Cardiac fibroblast (primary cell): Measurements from ENCODE around the gene PSMD8.

Source experiments
- DNase-seq, 2 donors: peaks; one replicate each; pipeline versions ENCODE4 v3.0.0 to v3.0.0-alpha.2; 2010; ENCODE audit warnings: low read depth in 2 of 2
- H3K4me3 ChIP-seq, 2 donors: replicated peaks in 1 of 2; 1 replicate in 1 of 2; 2 replicates in 1 of 2; pipeline ENCODE4 v1.5.1; 2011; ENCODE audit warnings: low read depth in 2 of 2, low read length in 2 of 2, mild to moderate bottlenecking in 2 of 2, moderate library complexity in 1 of 2
- TF ChIP-seq, protein P1 (sequence below): IDR thresholded peaks from one replicate; pipeline ENCODE4 v1.5.1; 2011; ENCODE audit warnings: low read depth, mild to moderate bottlenecking, low read length, inconsistent platforms

The PSMD8 gene

DNA sequence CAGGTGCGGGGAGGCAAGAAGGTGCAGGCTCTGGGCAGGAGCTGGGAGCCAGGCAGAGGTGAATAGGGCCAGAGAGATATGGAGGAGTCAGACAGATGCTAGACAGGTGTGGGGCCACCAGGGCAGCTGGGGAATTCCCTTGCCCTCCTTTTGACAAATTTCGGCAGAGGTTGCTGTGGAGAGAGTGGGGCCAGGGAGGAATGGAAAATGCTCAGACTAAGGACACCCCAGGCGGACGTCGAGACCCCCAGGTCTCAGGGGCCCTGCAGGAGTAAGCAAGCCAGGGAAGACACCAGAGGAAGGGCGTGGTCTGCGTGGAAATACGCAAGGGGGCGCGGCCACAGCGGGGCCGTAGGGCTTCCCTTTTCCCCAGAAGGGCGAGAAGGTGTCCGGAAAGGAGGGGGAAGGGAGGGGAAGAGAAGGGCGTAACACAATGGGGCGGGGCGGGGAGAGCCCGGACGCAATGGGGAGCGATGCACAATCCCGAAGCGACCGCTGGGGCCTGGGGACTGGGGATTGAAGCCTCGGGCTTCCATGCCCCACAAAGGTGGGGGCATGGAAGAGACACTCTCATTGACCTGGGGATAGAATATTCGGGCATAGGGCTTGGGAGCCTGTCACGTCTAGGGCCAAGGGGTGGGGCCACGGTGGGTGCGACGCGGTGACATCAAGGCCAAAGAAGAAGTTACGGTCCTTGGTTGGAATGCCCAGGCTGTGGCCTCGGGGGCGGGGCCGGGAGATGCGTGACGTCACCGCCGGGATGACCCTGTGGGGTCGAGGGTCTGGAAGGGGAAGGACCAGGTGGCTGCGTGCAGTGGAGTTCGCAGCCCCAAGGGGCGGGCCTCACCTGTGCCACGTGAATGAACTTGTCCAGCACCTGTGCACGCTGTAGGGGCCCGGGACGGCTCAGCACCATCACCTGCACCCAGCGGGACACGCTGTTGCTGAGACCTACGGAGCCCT lies 43.5 kb downstream of the PSMD8 start:
- no peak overlapping the region for H3K4me3 ChIP-seq
- TF ChIP-seq, protein P1, sequence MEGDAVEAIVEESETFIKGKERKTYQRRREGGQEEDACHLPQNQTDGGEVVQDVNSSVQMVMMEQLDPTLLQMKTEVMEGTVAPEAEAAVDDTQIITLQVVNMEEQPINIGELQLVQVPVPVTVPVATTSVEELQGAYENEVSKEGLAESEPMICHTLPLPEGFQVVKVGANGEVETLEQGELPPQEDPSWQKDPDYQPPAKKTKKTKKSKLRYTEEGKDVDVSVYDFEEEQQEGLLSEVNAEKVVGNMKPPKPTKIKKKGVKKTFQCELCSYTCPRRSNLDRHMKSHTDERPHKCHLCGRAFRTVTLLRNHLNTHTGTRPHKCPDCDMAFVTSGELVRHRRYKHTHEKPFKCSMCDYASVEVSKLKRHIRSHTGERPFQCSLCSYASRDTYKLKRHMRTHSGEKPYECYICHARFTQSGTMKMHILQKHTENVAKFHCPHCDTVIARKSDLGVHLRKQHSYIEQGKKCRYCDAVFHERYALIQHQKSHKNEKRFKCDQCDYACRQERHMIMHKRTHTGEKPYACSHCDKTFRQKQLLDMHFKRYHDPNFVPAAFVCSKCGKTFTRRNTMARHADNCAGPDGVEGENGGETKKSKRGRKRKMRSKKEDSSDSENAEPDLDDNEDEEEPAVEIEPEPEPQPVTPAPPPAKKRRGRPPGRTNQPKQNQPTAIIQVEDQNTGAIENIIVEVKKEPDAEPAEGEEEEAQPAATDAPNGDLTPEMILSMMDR = no peak
- DNase-seq = peak in 1 of 2 donors; percentile 26

DNA sequence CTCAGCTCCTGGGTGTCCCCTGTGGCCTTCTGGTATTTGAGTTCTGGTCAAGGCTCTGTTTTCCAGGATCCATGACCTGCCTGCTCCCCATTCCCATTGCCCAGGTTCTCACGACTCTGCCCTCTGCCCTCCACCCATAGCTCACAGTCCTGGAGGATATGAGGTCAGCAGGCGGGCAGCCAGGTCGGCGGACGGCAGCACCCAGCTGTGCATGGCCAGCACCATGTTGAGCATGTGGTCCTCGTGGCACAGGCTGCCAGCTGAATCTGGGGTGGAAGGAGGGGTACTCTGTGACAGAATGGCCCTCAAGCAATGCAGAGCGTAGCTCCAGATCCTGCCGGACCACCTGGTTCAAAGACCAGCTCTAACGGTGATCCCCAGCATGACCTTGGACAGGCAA lies 46.6 kb downstream of the PSMD8 start:
- H3K4me3 ChIP-seq = no peak overlapping the region
- no peak for DNase-seq
- TF ChIP-seq, protein P1 = no peak

DNA sequence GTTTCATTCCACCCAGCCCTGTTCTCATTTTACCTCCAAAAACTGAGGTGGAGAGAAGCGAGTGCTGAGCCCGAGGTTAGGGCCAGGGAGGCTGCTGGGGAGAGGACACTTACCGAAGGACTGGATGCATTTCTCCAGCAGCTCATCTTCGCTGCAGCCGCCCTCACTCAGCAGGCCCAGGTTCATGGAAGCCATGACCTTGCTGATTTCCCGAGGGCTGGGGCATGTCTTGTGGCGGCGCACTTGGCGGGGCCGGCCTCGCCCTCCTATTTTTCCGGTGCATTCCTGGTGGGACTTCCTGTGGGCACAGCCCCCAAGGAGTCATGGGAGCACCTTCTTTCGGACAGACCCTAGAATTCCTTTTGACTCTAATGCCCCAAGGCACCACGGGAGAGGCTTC lies 47.5 kb downstream of the PSMD8 start:
- TF ChIP-seq, protein P1 = no peak
- no peak for DNase-seq
- no peak overlapping the region for H3K4me3 ChIP-seq

DNA sequence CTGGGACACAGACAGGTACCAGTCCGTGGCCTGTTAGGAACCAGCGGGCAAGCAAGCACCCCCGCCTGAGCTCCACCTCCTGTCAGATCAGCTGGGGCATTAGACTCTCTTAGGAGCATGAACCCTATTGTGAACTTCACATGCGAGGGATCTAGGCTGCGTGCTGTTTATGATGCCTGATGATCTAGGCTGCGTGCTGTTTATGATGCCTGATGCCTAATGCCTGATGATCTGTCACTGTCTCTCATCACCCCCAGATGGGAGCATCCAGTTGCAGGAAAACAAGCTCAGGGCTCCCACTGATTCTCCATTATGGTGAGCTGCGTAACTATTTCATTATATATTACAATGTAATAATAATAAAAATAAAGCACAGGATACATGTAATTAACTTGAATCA lies 48.1 kb downstream of the PSMD8 start:
- TF ChIP-seq, protein P1 = no peak
- no peak overlapping the region for H3K4me3 ChIP-seq
- DNase-seq = no peak

DNA sequence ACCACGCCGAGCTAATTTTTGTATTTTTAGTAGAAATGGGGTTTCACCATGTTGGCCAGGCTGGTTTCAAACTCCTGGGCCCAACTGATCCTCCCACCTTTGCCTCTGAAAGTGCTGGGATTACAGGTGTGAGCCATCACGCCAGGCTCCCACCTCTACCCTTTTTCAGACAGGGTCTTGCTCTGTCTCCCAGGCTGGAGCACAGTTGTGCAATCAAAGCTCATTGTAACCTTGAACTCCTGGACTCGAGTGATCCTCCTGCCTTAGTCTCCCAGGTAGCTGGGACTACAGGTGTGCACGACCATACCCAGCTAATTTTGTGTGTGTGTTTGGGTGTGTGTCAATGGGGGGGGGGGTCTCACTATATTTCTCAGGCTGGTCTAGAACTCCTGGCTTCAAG lies 49.9 kb downstream of the PSMD8 start:
- DNase-seq = no peak
- TF ChIP-seq, protein P1 = no peak
- H3K4me3 ChIP-seq = no peak overlapping the region

DNA sequence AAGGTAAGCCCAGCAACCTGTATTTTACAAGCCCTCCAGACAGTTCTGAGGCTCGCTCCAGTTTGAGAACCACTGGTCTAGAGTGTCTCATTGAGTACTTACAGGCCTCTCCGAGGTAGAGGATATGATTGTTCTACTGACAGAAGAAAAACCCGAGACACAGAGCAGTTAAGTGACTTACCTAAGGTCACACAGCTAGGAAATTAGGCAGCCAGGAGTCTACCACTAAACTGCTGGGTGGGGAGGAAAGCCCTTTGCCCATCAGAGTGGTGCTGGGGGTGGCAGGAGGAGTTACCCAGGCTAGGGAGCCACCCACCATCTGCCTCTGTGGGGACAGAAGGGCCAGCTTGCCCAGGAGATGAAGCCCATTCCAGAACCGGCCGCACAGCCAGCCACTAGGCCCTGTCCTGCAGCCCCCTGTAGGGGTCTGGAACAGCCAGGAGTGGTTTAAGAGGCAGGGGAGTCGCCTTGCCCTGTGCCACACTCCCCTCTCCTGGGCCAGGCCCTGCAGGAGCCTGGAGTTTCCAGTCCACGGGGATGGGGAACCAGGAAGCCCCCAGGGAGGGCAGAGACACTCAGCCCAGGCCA lies 50.9 kb downstream of the PSMD8 start:
- no peak overlapping the region for H3K4me3 ChIP-seq
- TF ChIP-seq, protein P1 = no peak
- no peak for DNase-seq
